ENCODE measurements around the gene CHD9.
"Not testable (repeated sequence)": the region's sequence is repeated elsewhere in the genome, so short reads cannot be mapped to it uniquely, and the experiment has no call there.

- not testable (repeated sequence) for TF ChIP-seq MAFF (IDR thresholded peaks at IDR 0.05; ENCODE audit: low read length); GABPA (tag; conservative IDR thresholded peaks at IDR 0.05; ENCODE audit: low read depth); CTCF (IDR thresholded peaks at IDR 0.05 in 2 of 3, conservative IDR thresholded peaks at IDR 0.05 in 1 of 3; ENCODE audit: insufficient read depth in 2 of 3, low read depth in 1 of 3, low read length in 3 of 3); MTF1 (CRISPR knock-in tag; IDR thresholded peaks at IDR 0.05; ENCODE audit: borderline replicate concordance); SIN3A (IDR thresholded peaks at IDR 0.05; ENCODE audit: borderline replicate concordance in 2 of 2, control insufficient read depth in 1 of 2, low read depth in 2 of 2, low read length in 2 of 2); NR2F6 (CRISPR knock-in tag; IDR thresholded peaks at IDR 0.05); POLR2A (conservative IDR thresholded peaks at IDR 0.05); BHLHE40 (IDR thresholded peaks at IDR 0.05; ENCODE audit: low read length); TAF1 (IDR thresholded peaks at IDR 0.05; ENCODE audit: control insufficient read depth, extremely low read depth, insufficient read depth, low read length, severe bottlenecking); POLR2AphosphoS5 (IDR thresholded peaks at IDR 0.05; ENCODE audit: control insufficient read depth, insufficient read depth, low read depth, low read length); SRSF9 (IDR thresholded peaks at IDR 0.05; ENCODE audit: borderline replicate concordance, low read depth, low read length); MAX (CRISPR knock-in tag; IDR thresholded peaks at IDR 0.05)
These were observed 19.5 kb downstream of the CHD9 start for GRCh38 chr16:53074296-53074695.
